H9 (cell line): ENCODE data around the gene NRP2. TPM values are rescaled to one million over a fixed set of nuclear protein-coding genes. Genes with fewer than 3 reads are reported as not detected.

Source experiments
- DNase-seq: peaks from one replicate; pipeline ENCODE4 v3.0.0-alpha.2; 2017
- H2AFZ ChIP-seq: one replicate; pipeline ENCODE4 v1.6.1; 2013; ENCODE audit warnings: mild to moderate bottlenecking, low read length, control low read depth, moderate library complexity
- H2AK5ac ChIP-seq: 2 replicates; pipeline ENCODE4 v1.6.1; 2013; ENCODE audit warnings: low read length, control low read depth, mixed read lengths; ENCODE audit not compliant: insufficient read length
- H2BK120ac ChIP-seq: one replicate; pipeline ENCODE4 v1.6.1; 2013; ENCODE audit warnings: low read depth, mild to moderate bottlenecking, low read length, control low read depth, inconsistent platforms; ENCODE audit not compliant: poor library complexity, severe bottlenecking
- H2BK12ac ChIP-seq: 2 replicates; pipeline ENCODE4 v1.6.1; 2013; ENCODE audit warnings: low read length, control low read depth, mixed read lengths, low read depth; ENCODE audit not compliant: insufficient read length
- H2BK15ac ChIP-seq: 2 replicates; pipeline ENCODE4 v1.6.1; 2013; ENCODE audit warnings: low read depth, low read length, control low read depth
- H2BK20ac ChIP-seq: one replicate; pipeline ENCODE4 v1.6.1; 2013; ENCODE audit warnings: low read depth, mild to moderate bottlenecking, low read length, control low read depth, inconsistent platforms; ENCODE audit not compliant: poor library complexity, severe bottlenecking
- H2BK5ac ChIP-seq: 2 replicates; pipeline ENCODE4 v1.6.1; 2013; ENCODE audit warnings: low read length, control low read depth, mixed read lengths; ENCODE audit not compliant: insufficient read length
- H3K14ac ChIP-seq: 2 replicates; pipeline ENCODE4 v1.6.1; 2013; ENCODE audit warnings: low read length, control low read depth; ENCODE audit not compliant: insufficient read depth
- H3K18ac ChIP-seq: 2 replicates; pipeline ENCODE4 v1.6.1; 2013; ENCODE audit warnings: low read depth, mild to moderate bottlenecking, mixed read lengths, low read length, control low read depth; ENCODE audit not compliant: insufficient read length
- H3K23ac ChIP-seq: 2 replicates; pipeline ENCODE4 v1.6.1; 2013; ENCODE audit warnings: low read length, control low read depth, mixed read lengths, low read depth; ENCODE audit not compliant: insufficient read length
- H3K23me2 ChIP-seq: 2 replicates; pipeline ENCODE4 v1.6.1; 2013; ENCODE audit warnings: low read depth, mild to moderate bottlenecking, mixed read lengths, low read length, control low read depth; ENCODE audit not compliant: insufficient read length, poor library complexity, severe bottlenecking
- H3K27ac ChIP-seq: 2 replicates; pipeline ENCODE4 v1.5.1; 2013; ENCODE audit warnings: low read length, control low read depth, mixed read lengths, low read depth; ENCODE audit not compliant: insufficient read length
- H3K27me3 ChIP-seq: 2 replicates; pipeline ENCODE4 v1.6.1; 2013; ENCODE audit warnings: low read length, control low read depth, inconsistent platforms; ENCODE audit not compliant: insufficient read depth
- H3K4ac ChIP-seq: 2 replicates; pipeline ENCODE4 v1.6.1; 2013; ENCODE audit warnings: low read depth, mild to moderate bottlenecking, control low read depth, inconsistent platforms, low read length, moderate library complexity
- H3K4me1 ChIP-seq: 2 replicates; pipeline ENCODE4 v1.6.1; 2013; ENCODE audit warnings: low read length, control low read depth, inconsistent platforms; ENCODE audit not compliant: insufficient read depth
- H3K4me2 ChIP-seq: 2 replicates; pipeline ENCODE4 v1.6.1; 2013; ENCODE audit warnings: low read length, control low read depth, mixed read lengths; ENCODE audit not compliant: insufficient read length, insufficient read depth
- H3K56ac ChIP-seq: 2 replicates; pipeline ENCODE4 v1.6.1; 2013; ENCODE audit warnings: low read depth, mild to moderate bottlenecking, mixed read lengths, low read length, control low read depth; ENCODE audit not compliant: insufficient read length
- H3K79me1 ChIP-seq: 2 replicates; pipeline ENCODE4 v1.6.1; 2013; ENCODE audit warnings: low read depth, mild to moderate bottlenecking, moderate library complexity, low read length, control low read depth, inconsistent platforms; ENCODE audit not compliant: insufficient read depth, poor library complexity, severe bottlenecking
- H3K79me2 ChIP-seq: 2 replicates; pipeline ENCODE4 v1.6.1; 2013; ENCODE audit warnings: low read length, control low read depth, inconsistent platforms; ENCODE audit not compliant: insufficient read depth
- H3K9ac ChIP-seq: 2 replicates; pipeline ENCODE4 v1.6.1; 2013; ENCODE audit warnings: low read length, control low read depth, mixed read lengths; ENCODE audit not compliant: insufficient read length; ENCODE audit errors: extremely low read depth
- H3K9me3 ChIP-seq: one replicate; pipeline ENCODE4 v1.6.1; 2013; ENCODE audit warnings: low read depth, low read length, inconsistent platforms; ENCODE audit not compliant: control insufficient read depth
- H3T11ph ChIP-seq: one replicate; pipeline ENCODE4 v1.6.1; 2013; ENCODE audit warnings: mild to moderate bottlenecking, low read length, control low read depth, inconsistent platforms
- H4K20me1 ChIP-seq: one replicate; pipeline ENCODE4 v1.6.1; 2013; ENCODE audit not compliant: control insufficient read depth, insufficient read length, insufficient read depth
- H4K5ac ChIP-seq: 2 replicates; pipeline ENCODE4 v1.6.1; 2013; ENCODE audit warnings: low read depth, mild to moderate bottlenecking, mixed read lengths, low read length, control low read depth; ENCODE audit not compliant: insufficient read length
- H4K8ac ChIP-seq: replicated peaks from 2 replicates; pipeline ENCODE4 v1.6.1; 2013; ENCODE audit warnings: low read length, control low read depth, mixed read lengths, low read depth; ENCODE audit not compliant: insufficient read length
- H4K91ac ChIP-seq: 2 replicates; pipeline ENCODE4 v1.6.1; 2013; ENCODE audit warnings: low read depth, mild to moderate bottlenecking, moderate library complexity, mixed read lengths, low read length, control low read depth; ENCODE audit not compliant: insufficient read length
- H3K27ac Mint-ChIP-seq, 3 experiments: 2 replicates in 2 of 3; 3 replicates in 1 of 3; pipeline ENCODE4 v1.8.0; 2020 to 2021; ENCODE audit warnings: mixed read lengths in 3 of 3, mild to moderate bottlenecking in 1 of 3, moderate library complexity in 1 of 3
- H3K27me3 Mint-ChIP-seq: 2 replicates; pipeline ENCODE4 v1.8.0; 2021; ENCODE audit warnings: low read depth, mild to moderate bottlenecking, moderate library complexity, mixed read lengths
- H3K36me3 Mint-ChIP-seq, 3 experiments: 2 replicates in 2 of 3; 3 replicates in 1 of 3; pipeline ENCODE4 v1.8.0; 2020 to 2021; ENCODE audit warnings: low read depth in 3 of 3, mixed read lengths in 3 of 3; ENCODE audit not compliant: insufficient read depth in 1 of 3
- H3K4me1 Mint-ChIP-seq, 2 experiments: 2 replicates each; pipeline ENCODE4 v1.8.0; 2020; ENCODE audit warnings: mixed read lengths in 2 of 2
- H3K4me3 Mint-ChIP-seq, 2 experiments: 2 replicates in 1 of 2; 3 replicates in 1 of 2; pipeline ENCODE4 v1.8.0; 2020 to 2021; ENCODE audit warnings: mild to moderate bottlenecking in 2 of 2, mixed read lengths in 2 of 2, moderate library complexity in 1 of 2
- H3K9me3 Mint-ChIP-seq, 2 experiments: 2 replicates in 1 of 2; 3 replicates in 1 of 2; pipeline ENCODE4 v1.8.0; 2020; ENCODE audit warnings: mild to moderate bottlenecking in 2 of 2, mixed read lengths in 2 of 2, moderate library complexity in 1 of 2
- WGBS: extraction: QIAGEN DNeasy Blood & Tissue Kit; methylation state at CpG from one replicate; pipeline ENCODE4 v1.1.7; 2013; ENCODE audit warnings: missing lambda C conversion rate, low lambda C conversion rate, mixed read lengths; ENCODE audit not compliant: insufficient read length; ENCODE audit errors: extremely low coverage; 5-methylcytosine and 5-hydroxymethylcytosine counted together
- total RNA-seq: library from RNA; stranded (reverse); gene quantifications from 2 replicates; pipeline ENCODE4 v1.2.1, GENCODE V29; 2021
- TF ChIP-seq, protein P1 (sequence below): fragments of 200-600 bp; sonication (generic); conservative IDR thresholded peaks from 3 replicates; pipeline ENCODE4 v1.8.0; 2021; ENCODE audit warnings: antibody characterized with exemption, mild to moderate bottlenecking

NRP2 gene
- total RNA-seq, 1 experiment from 2014 or later: 19.7 TPM

DNA sequence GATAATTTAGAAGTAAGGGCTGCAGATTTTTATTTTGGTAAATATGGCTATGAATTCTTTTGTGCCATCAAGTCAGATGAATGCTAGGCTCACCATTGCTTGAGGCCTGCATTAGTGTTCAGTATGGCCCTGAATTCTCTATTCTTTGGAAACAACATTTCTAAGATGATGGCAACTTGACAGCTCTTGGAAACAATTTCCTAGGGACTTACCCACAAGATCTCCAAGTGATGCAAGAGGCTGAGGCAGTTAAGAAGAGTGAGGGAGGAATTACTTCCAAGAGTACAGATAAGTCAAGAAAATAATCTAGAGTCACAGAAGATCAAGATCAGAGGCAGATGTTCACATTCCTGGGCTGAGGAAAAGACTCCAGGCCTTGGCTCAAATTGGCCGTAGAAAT is 129.1 kb downstream of the NRP2 start:
- H4K8ac ChIP-seq: no peak overlapping the region
- no peak overlapping the region for H2BK120ac ChIP-seq
- H3K27ac Mint-ChIP-seq: no peak overlapping the region
- H3K9ac ChIP-seq: no peak overlapping the region
- no peak overlapping the region for H2BK20ac ChIP-seq
- H3K9me3 ChIP-seq: no peaks in the 10 kb centered on the region
- peaks cover 6% of the 10 kb centered on the region for H3K4me1 ChIP-seq
- no peaks in the 10 kb centered on the region for H3K27me3 ChIP-seq
- no peak overlapping the region for H2BK5ac ChIP-seq
- H4K91ac ChIP-seq: no peak overlapping the region
- no peaks in the 10 kb centered on the region for H4K20me1 ChIP-seq
- no peak for DNase-seq
- H2BK15ac ChIP-seq: no peak overlapping the region
- no peak overlapping the region for H3K56ac ChIP-seq
- no peak overlapping the region for H3K4ac ChIP-seq
- H3K23me2 ChIP-seq: no peaks in the 10 kb centered on the region
- H3K27me3 Mint-ChIP-seq: no peaks in the 10 kb centered on the region
- H3K9me3 Mint-ChIP-seq: peaks cover 0 to 2% of the 10 kb centered on the region in 2 experiments; a peak in 1 of 5 replicates
- TF ChIP-seq, protein P1, sequence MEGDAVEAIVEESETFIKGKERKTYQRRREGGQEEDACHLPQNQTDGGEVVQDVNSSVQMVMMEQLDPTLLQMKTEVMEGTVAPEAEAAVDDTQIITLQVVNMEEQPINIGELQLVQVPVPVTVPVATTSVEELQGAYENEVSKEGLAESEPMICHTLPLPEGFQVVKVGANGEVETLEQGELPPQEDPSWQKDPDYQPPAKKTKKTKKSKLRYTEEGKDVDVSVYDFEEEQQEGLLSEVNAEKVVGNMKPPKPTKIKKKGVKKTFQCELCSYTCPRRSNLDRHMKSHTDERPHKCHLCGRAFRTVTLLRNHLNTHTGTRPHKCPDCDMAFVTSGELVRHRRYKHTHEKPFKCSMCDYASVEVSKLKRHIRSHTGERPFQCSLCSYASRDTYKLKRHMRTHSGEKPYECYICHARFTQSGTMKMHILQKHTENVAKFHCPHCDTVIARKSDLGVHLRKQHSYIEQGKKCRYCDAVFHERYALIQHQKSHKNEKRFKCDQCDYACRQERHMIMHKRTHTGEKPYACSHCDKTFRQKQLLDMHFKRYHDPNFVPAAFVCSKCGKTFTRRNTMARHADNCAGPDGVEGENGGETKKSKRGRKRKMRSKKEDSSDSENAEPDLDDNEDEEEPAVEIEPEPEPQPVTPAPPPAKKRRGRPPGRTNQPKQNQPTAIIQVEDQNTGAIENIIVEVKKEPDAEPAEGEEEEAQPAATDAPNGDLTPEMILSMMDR: no peak
- H3K14ac ChIP-seq: no peak overlapping the region
- H3K27ac ChIP-seq: no peak overlapping the region
- H4K5ac ChIP-seq: no peak overlapping the region
- no peak overlapping the region for H2BK12ac ChIP-seq
- H3K79me2 ChIP-seq: no peaks in the 10 kb centered on the region
- no peak overlapping the region for H3T11ph ChIP-seq
- H3K79me1 ChIP-seq: no peaks in the 10 kb centered on the region
- peaks cover 29 to 32% of the 10 kb centered on the region in 2 experiments for H3K4me1 Mint-ChIP-seq
- no peak overlapping the region for H3K18ac ChIP-seq
- no peak overlapping the region for H2AK5ac ChIP-seq
- H2AFZ ChIP-seq: no peak overlapping the region
- no CpG with 5 or more reads among the region's 1 CpG for WGBS
- H3K36me3 Mint-ChIP-seq: no peaks in the 10 kb centered on the region
- no peak overlapping the region for H3K4me2 ChIP-seq
- no peak overlapping the region for H3K4me3 Mint-ChIP-seq
- H3K23ac ChIP-seq: no peak overlapping the region
